GM12878 (cell line): ENCODE data around the gene RSPH4A.

Experiments used
- BMI1 ChIP-seq: fragments of 450-650 bp; IDR thresholded peaks from 2 replicates; pipeline ENCODE4 v1.6.1; 2016; ENCODE audit warnings: mild to moderate bottlenecking, moderate library complexity, borderline replicate concordance
- CBX3 ChIP-seq: fragments of 200-600 bp; sonication (generic); IDR thresholded peaks from 2 replicates; pipeline ENCODE4 v1.6.1; 2016; ENCODE audit warnings: low read depth, borderline replicate concordance
- CEBPZ ChIP-seq: fragments of 150-350 bp; IDR thresholded peaks from 2 replicates; pipeline ENCODE4 v1.6.1; 2016; ENCODE audit warnings: low read depth, low read length
- CTCF ChIP-seq, 3 experiments: IDR thresholded peaks in 2 of 3; conservative IDR thresholded peaks in 1 of 3; 2 replicates each; pipeline ENCODE4 v1.5.1; 2011; ENCODE audit warnings: low read depth in 3 of 3, low read length in 3 of 3, mild to moderate bottlenecking in 3 of 3, control low read depth in 2 of 3, moderate library complexity in 2 of 3, inconsistent platforms in 1 of 3, mixed read lengths in 1 of 3; ENCODE audit not compliant: control insufficient read depth in 2 of 3, insufficient read depth in 1 of 3; ENCODE audit errors: extremely low read depth in 1 of 3
- EP300 ChIP-seq, 2 experiments: fragments of 150-350 bp in 1 of 2; IDR thresholded peaks; 2 replicates each; pipeline ENCODE4 v1.6.1; 2011 to 2012; ENCODE audit warnings: low read depth in 2 of 2, low read length in 2 of 2, borderline replicate concordance in 1 of 2, improper control_type of control experiment in 1 of 2, inconsistent platforms in 1 of 2; ENCODE audit not compliant: control insufficient read depth in 1 of 2
- MTA2 ChIP-seq: fragments of 450-650 bp; IDR thresholded peaks from 2 replicates; pipeline ENCODE4 v1.6.1; 2016; ENCODE audit warnings: low read depth, mild to moderate bottlenecking, moderate library complexity
- RAD21 ChIP-seq: IDR thresholded peaks from 2 replicates; pipeline ENCODE4 v1.6.1; 2011; ENCODE audit warnings: mild to moderate bottlenecking, low read depth, low read length, moderate library complexity; ENCODE audit not compliant: insufficient read depth
- SP1 ChIP-seq: IDR thresholded peaks from one replicate; pipeline ENCODE4 v1.6.1; 2011; ENCODE audit warnings: low read depth, low read length
- YY1 ChIP-seq: IDR thresholded peaks from 2 replicates; pipeline ENCODE4 v1.6.1; 2011; ENCODE audit warnings: low read depth, mild to moderate bottlenecking, low read length

- TF ChIP-seq BMI1 (no peak), CTCF (IDR thresholded peaks at IDR 0.05 in 2 of 3, conservative IDR thresholded peaks at IDR 0.05 in 1 of 3; ENCODE audit: control insufficient read depth in 2 of 3, extremely low read depth in 1 of 3, insufficient read depth in 1 of 3, low read depth in 3 of 3, low read length in 3 of 3) (no peak), EP300 (IDR thresholded peaks at IDR 0.05; ENCODE audit: borderline replicate concordance in 1 of 2, control insufficient read depth in 1 of 2, low read depth in 2 of 2, low read length in 2 of 2) (no peak), CBX3 (no peak), YY1 (no peak), RAD21 (no peak), CEBPZ (no peak), MTA2 (no peak), SP1 (no peak)
Observed at GRCh38 chr6:116568111-116568510, 48.2 kb upstream of the RSPH4A start.
